ENCODE data around the gene GOLGA6D.
"Not testable (repeated sequence)": the region's sequence is repeated elsewhere in the genome, so short reads cannot be mapped to it uniquely, and the experiment has no call there.

GOLGA6D gene, protein sequence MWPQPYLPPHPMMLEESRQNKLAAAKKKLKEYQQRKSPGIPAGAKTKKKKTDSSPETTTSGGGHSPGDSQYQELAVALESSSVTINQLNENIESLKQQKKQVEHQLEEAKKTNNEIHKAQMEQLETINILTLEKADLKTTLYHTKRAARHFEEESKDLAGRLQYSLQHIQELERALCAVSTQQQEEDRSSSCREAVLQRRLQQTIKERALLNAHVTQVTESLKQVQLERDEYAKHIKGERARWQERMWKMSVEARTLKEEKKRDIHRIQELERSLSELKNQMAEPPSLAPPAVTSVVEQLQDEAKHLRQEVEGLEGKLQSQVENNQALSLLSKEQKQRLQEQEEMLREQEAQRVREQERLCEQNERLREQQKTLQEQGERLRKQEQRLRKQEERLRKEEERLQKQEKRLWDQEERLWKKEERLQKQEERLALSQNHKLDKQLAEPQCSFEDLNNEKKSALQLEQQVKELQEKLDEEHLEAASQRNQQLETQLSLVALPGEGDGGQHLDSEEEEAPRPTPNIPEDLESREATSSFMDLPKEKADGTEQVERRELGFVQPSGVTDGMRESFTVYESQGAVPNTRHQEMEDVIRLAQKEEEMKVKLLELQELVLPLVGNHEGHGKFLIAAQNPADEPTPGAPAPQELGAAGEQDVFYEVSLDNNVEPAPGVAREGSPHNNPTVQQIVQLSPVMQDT

DNA sequence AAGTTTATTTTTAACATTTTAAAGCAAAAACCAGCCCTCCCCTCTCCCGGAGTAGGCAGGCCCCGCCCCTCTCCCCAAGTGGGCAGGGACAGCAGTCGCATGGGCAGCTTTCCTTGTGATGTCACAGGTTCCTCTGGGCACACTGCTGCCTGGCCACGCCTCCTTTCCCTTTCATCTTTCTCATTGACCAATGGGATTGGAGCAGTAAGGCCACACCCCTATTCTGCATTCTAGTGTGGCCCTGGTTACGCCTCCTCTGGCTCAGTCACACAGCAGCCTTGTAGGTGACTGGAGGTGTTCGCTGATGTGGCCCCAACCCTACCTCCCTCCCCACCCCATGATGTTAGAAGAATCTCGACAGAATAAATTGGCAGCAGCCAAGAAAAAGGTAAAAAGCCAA is at the start of gene GOLGA6D:
GOLGA6D (plus strand) TSS at position 264 of the 400 bp plus-strand sequence; CDS start at position 305, 41 bp downstream.
- DNase-seq = not testable (repeated sequence)

DNA sequence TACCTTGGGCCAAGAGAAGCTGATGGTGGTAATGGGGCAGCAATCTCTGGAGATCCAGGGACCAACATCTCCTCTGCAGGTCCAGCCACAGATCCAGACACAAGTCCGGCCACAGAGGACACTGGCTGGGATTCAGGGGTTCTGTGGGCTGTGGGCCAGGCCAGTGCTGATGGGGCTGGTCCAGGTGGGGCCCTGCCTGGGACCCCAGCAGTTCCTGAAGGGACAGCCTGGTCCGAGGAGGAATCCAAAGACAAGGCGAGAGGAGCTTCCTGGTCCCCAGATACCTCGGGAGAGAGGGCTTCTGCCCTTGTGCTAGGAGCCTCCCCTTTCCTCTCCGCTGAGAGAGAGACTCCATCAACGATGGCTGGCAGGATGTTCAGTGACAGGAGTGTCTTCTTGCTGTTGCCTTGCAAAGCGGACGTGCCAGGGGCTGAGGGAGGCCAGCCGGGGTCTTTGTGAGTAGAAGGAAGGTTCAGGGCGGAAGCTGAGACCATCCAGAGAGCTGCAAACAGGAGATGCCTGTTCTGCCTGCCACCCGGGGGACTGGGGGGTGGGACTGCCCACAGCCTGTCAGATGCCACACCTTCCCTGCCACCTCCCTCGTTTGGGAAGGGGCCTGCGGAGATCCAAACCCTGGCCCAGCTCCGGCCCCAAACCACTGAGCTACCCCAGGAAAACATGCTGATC is 49.0 kb upstream of the GOLGA6D start:
- no peak for DNase-seq

DNA sequence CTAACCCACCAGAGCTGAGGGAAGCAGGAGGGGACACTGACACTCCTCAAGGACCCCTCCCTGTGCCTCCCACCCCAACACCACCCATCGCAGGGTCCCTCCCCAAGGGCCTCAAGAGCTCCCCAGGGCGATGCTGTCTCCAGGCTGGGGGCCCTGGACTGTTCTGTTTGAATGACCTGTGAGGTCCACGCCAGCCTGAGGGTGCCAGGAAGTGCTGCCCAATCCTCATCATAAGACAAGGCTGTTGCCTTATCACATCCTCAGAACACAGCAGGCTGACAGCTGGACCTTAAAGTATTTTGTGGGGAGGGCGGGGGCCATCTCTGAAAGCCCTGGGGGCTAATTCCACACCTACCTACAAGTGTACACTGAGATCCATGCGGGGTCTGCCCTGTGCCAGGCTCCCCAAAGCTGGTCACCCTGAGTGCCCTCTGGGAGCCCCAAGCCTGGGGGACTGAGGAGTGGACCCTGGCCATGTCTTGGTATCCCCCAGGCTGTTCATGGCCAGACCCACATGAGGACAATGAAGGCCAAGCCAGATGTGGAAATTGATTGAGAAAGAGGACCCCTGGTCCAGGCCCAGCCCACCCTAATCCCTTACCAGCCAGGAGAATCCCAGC is 48.3 kb upstream of the GOLGA6D start:
- DNase-seq = no peak

DNA sequence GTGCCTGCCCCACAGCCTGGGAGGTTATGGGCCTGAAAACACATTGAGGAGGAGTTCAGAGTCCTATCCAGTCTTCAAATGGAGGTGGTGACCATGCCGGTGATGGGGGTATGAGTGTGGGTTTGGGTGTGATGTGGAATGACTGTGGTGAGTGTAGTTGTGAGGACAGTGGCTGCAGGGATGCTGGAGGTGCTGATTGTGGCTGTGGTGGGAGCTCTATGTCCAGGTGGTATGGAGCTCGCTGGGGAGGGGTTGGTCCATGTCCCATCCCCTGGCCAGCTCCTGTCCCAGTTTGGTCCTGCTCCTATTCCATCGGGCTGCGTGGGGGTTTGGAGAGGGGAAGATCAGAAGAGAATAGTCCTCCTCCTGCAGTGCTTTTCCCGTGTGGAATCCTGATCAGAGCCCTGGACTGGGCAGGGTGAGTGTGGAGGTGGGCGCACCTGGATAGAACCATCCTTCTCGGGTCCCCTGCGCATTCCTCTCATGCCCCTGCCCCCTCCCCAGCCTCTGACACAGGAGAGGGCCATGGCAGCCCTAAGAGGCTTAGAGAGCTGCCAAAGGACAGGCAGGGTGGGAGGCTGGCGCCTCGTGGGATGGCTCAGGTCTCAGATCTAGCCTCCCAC is 47.5 kb upstream of the GOLGA6D start:
- no peak for DNase-seq

DNA sequence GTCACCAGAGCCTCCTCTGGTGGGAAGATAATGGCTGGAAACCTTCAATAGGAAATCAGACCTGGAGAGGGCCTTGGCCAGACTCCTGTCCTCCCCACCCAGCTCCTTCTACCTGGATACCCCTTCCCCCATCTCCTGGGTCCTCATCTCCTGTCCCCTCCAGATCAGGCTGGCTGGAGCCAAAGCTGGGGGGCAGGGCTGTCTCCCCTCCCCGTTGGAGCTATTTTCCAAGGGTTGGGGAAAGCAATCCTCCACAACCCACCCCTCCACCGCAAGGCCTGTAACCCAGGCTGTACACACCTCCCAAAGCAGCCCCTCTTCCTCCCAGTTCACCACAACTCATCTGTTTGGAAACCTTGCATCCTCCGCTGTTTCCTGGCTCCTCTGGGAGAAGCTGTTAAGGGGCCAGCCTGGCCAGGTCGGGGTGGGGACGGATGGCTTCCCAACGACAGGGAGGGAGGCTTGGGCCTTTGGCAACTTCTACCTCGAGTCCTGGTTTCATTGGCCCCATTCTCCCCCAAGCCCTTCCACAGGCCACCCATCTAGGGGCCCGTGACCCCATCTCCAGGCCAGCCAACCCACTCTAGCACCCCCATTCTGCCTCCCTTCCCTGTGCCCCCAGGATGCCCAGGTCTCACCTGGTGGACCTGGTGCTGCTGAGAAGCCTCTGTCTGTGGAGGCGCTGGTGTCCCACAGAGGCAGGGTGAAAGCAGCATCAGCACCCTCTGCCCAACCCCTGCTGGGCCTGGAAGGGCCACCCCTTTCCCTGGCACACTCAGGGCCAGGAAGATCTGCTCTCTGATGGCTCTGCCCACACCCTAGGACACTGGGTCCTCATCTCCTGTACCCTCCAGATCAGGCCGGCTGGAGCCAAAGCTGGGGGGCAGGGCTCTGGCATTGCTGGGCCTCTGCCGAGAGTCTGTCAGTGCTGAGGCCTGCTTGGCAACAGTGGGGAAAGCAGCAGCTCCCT is 46.6 kb upstream of the GOLGA6D start:
- no peak for DNase-seq

DNA sequence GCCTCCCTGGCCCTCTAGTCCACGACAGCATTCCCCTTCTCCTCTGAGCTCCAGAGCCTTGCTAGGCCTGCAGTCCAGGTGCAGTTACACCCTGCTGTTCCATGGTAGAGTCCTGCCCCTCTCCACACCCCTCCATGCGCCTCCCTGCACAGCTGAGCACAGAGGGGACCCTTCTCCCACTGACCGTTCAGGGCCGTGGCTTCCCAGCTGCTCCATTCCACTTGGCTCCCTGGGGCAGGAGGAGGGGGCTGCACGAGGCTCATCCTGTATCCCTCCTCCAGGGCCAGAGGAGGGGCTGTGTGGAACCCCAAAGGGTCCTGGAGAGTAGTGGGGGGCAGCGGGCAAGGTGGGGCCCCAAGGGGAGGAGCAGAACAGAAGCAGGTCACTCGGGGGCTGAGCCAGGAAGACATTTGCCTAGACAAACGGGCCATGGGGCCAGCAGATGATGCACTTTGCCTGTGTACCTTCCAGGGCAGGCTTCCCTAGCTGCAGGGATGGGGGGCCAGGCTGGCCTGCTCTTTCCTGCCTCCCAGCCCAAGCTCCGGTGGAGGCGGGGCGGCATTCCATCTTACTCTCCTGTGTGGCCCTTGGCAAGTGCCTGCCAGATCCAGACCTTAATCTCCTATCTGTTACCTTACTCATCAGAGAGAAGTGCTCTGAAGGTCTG is 45.2 kb upstream of the GOLGA6D start:
- no peak for DNase-seq

DNA sequence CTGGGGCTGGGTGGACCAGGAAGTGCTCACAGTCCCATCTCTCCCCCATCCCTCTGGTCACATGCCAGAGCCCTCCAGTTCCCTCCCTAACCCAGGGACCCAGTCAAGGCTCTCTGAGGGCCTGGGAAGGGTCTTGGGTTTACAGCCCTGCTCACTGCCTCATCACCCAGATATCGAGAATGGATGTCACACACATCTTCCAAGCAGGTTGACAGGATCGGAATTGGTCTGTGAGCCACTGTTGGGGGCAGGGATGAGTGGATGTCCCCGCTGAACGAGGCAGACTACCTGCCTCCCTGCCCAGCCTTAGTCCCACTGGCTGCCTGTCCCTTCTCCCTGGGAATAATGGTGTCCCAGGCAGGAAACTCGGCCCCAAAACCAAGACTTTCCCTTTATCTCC is 44.5 kb upstream of the GOLGA6D start:
- DNase-seq = no peak

DNA sequence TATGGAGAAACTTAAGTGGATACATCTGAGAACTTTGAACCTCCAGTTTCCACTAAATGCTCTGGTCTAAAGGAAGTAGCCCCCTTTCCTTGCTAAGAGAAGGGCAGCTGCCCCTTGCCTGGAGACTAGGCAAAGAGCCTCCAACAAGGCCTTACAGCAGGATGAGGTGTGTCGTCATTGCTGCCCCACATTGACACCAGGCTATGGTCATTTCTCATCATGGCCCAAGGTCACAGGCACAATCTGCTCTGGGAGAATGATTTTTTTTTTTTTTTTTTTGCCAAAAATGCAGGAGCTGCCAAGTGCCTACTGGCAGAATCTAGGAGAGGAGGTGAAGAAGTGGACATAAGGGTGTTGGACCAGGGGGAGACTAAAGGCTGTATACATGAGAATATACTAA is 36.9 kb upstream of the GOLGA6D start:
- not testable (repeated sequence) for DNase-seq

DNA sequence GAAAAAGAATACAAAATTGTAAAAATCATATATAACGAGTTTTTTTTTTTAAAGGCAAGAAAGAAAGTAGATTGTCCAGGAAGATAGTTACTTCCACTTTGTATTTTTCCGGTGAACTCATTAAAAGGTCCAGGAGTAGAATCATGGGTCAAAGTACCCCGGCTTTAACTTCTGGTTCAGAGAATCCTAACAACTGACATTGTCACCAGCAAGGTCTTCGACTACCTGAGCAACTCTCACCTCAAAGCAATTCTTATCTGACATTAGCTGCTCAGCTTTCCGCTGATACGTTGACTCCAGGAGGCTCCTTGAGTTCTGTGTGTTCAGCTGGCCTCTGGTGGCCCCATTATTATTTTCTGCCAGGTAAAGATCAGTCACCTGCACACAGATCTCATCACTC is 33.6 kb upstream of the GOLGA6D start:
- DNase-seq = not testable (repeated sequence)

DNA sequence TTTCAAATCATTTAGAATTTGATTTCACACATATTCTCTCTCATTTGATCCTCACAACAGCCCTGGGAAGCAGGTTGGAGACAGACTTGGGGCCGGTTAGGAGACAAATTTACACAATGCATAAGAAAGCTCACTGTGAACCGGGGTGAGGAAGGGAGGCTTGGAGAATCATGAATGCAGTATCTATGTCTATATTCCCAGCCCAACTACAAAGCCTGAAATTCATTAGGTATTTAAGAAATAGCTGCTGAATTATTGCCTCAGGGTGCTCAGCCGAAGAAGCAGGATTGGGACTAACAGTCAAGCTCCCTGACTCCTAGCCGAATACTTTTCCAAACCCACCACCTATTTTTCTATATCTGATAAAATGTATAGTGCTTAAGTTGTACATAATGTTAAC is 32.9 kb upstream of the GOLGA6D start:
- no peak for DNase-seq

DNA sequence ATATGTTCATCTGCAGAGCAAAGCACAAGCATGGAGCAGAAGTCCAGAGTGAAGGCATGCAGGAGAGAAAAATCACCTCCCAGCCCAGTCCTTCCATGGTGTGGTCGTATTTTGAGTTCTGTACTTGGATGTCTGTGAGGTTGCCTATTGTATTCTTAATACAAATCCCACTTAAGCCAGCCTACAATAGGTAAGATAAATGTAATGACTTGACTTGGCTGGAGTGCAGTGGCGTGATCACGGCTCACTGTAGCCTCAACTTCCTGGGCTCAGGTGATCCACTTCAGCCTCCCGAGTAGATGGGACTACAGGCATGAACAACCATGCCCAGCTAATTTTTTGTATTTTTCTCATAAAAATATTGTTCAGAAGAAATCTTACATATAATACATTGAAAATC is 31.3 kb upstream of the GOLGA6D start:
- DNase-seq = not testable (repeated sequence)

DNA sequence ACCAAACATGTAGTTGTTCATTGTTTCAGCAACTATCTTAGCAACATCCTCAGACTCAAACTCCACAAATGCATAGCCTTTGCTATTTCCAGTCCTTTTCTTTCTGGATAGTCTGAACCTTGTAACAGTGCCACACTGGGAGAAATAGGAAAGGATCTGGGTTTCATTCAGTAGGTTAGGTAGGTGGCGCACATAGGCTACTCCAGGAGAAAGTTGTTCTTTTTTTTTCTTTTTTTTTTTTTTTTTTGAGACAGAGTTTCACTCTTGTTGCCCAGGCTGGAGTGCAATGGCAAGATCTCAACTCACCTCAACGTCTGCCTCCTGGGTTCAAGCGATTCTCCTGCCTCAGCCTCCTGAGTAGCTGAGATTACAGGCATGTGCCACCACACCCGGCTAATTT is 30.4 kb upstream of the GOLGA6D start:
- DNase-seq = not testable (repeated sequence)

DNA sequence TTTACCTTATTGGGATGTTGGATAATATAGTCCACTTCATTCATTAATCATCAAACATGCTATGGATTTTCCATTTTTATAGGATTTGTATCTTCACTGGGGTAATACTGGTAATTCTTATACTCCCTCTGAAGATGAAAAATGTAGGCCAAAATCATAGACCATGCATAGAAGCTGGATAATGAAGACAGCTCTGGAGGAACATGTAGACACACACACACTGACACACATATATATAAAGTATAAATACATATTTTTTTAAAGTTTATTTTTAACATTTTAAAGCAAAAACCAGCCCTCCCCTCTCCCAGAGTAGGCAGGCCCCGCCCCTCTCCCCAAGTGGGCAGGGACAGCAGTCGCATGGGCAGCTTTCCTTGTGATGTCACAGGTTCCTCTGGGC is 24.6 kb upstream of the GOLGA6D start, which contains the start of gene GOLGA6C:
GOLGA6C (plus strand) TSS at position 301 of the 400 bp plus-strand sequence. CDS start 265 bp downstream, outside the sequence.
- DNase-seq = not testable (repeated sequence)

DNA sequence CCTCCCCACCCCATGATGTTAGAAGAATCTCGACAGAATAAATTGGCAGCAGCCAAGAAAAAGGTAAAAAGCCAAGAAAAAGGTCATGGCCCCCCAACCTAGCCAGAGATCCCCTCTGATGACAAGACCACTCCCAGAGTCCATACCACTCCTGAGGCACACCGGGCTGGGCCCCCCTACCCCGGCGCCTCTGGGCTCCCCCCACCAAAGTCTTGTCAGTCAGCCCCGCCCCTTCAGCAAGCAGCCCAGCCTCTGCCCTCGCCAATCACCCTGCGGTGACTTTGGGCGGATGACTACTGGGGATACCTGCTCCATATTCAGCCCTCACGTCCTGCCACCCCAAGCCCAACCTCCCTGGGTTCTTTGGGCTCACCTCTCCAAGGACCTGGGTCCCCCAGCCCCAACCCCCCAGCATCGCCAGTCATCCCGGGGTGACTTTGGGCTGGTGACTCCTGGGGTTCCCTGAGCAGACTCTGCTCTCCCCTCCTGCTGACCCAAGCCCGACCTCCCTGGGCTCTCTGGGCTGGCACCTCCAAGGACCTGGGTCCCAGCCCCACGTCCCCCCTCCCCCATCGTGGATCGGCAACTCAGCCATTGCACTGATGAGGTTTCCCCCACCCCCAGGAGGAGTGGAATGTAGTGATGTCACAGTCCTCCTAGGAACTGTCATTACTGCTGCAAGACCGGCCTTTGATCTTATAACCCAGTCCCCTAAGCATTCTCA is 23.9 kb upstream of the GOLGA6D start:
- not testable (repeated sequence) for DNase-seq

DNA sequence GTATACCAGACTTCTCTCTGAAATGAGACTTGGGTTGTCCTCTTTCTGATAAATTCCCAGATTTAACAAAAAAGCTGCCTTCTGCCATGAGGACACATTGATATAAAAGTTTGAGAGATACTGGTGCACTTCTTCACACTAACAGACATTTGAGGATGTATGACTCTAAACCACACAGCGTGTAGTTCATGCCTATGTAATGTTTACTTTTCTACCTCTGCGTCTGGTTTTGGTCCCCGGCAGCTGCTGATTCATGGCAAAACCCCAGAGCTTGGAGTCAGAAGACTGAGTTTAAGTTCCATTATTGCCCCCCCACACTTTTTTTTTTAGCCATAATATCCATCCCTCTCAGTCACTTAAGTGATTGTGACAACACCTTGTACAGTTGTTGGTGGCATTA is 22.8 kb upstream of the GOLGA6D start:
- DNase-seq = not testable (repeated sequence)

DNA sequence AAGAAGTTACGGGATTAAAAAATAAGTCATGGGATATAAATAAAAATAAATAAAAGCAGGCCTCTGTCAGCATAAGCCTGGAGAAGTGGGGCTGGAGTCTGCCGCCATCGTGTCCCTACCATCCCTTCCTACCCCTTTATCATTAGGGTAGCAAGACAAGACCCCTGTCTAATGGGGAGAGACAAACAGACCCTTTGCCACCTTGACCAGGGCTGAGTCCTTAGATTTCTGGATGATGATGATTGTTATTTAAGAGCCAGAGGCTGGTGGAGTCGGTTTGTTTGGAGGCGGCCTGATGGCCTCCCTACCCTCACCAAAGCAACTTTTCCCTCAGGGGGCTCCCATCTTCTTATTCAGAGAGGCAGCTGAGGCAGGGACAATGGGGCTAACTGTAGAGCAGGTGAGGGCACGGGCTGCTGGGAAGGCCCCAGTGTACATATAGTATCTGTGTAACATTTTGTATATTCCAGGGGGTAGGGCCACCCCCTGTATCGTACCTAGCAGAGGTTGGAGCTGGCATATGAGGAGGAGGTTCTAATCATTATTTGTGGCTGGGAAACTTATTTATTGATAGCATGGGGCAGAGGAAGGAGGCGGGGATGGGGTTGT is 8.8 kb upstream of the GOLGA6D start:
- DNase-seq = not testable (repeated sequence)

DNA sequence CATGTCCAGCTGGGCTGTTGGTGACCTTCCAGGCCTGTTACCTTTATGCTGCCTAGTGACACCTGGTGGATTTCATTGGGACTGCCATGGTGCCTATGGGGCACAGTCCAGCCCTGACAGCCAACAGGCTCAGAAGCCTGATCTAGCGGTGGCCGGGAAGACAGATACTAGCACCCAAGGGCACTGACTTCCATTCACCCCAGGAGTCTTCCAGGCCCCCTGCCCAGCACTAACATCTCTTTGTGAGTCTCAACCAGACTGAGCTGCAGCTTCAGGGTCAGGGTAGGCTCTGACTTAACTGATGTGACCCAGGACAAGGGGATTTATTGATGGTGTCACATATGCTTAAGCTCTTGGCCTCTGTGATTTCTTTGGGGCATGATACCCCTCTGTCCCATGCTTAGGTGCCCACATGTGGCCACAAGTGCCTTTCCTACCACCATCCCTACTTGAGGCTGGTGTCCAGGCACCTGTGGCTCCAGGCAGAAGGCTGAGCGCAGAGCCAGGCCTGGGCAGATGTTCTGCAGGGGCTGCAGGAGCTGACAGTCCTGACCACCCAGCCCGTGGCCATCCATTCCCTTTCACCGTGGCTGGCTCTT is 8.0 kb upstream of the GOLGA6D start:
- DNase-seq = not testable (repeated sequence)

DNA sequence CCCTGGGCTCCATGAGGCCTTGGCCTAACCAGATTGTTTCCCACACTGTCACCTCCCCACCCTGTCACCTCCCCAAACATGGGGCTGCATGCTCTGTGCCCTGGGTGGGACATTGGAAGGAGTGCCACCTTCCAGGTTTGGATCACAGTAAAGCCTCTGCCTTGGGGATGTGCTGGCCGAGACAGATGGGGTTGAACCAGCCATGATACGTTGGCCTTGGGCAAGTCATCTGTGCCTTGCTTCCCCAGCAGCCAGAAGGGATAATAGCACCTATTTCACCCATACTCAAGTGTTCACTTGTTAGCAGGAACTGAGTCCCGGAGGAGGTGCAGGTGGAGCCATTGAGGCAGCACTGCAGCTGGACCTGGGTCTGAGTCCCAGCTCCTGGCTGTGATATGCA is 7.0 kb upstream of the GOLGA6D start:
- not testable (repeated sequence) for DNase-seq

DNA sequence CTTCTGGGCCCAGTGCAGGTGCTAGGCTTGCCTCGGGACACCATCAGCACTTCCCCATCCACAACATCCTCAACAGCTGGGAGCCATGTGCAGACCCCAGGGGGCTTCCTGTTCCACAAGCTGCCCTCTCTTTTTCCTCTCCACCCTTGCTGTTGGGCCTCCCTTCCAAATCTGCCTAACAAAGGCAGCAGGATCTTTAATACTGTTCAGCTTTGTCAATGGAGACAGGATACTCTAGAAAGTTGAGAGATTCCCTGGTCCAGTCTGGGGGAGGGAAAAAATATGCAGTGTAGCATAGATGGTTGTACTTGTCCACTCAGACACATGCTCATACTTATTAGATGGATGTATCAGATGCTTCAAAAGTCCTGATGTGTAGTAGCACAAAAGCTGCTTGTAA is 4.1 kb upstream of the GOLGA6D start:
- DNase-seq = not testable (repeated sequence)
